GM18867 (cell line): Measurements from ENCODE around the gene ISG20L2.

ENCODE experiments used
- ATAC-seq: cut with Tn5 transposase; IDR thresholded peaks from one replicate; pipeline ENCODE4 v1.9.1; 2021; ENCODE audit warnings: mild to moderate bottlenecking, moderate library complexity; ENCODE audit not compliant: unreplicated experiment

Gene ISG20L2

GRCh38 chr1:156741481-156741983, 13.0 kb upstream of the ISG20L2 start:
- no peak for ATAC-seq

GRCh38 chr1:156740741-156741480, 12.3 kb upstream of the ISG20L2 start, which contains the start of gene MRPL24:
TSS of gene MRPL24 (minus strand) at chr1:156741088. CDS start at chr1:156738704, 2,384 bp downstream.
- peak; percentile 81 for ATAC-seq

- no peak for ATAC-seq
Observed at GRCh38 chr1:156740237-156740740, 11.7 kb upstream of the ISG20L2 start.

GRCh38 chr1:156738916-156739315, 10.3 kb upstream of the ISG20L2 start:
- ATAC-seq, result no peak

GRCh38 chr1:156738407-156738806, 9.8 kb upstream of the ISG20L2 start:
- no peak for ATAC-seq

- ATAC-seq, result no peak
Observed at GRCh38 chr1:156733989-156734584, 5.5 kb upstream of the ISG20L2 start.

GRCh38 chr1:156727926-156728598, 504 bp downstream of the ISG20L2 start, which contains the start of gene METTL25B:
TSS of gene METTL25B (plus strand) at chr1:156728469. CDS start at chr1:156729105, 636 bp downstream.
- peak; percentile 57 for ATAC-seq

- ATAC-seq, result no peak
Observed at GRCh38 chr1:156727492-156727891, 1.1 kb downstream of the ISG20L2 start.

GRCh38 chr1:156726549-156727226, 1.9 kb downstream of the ISG20L2 start:
- ATAC-seq, result no peak

- ATAC-seq, result peak; percentile 36
Observed at GRCh38 chr1:156725683-156726280, 2.8 kb downstream of the ISG20L2 start.

GRCh38 chr1:156721535-156721934, 7.0 kb downstream of the ISG20L2 start:
- no peak for ATAC-seq

- no peak for ATAC-seq
Observed at GRCh38 chr1:156721131-156721530, 7.4 kb downstream of the ISG20L2 start.

- ATAC-seq, result no peak
Observed at GRCh38 chr1:156717351-156717750, 11.2 kb downstream of the ISG20L2 start.

GRCh38 chr1:156714830-156715229, 13.7 kb downstream of the ISG20L2 start:
- no peak for ATAC-seq

GRCh38 chr1:156712626-156713025, 15.9 kb downstream of the ISG20L2 start:
- no peak for ATAC-seq

- ATAC-seq, result no peak
Observed at GRCh38 chr1:156711011-156711817, 17.4 kb downstream of the ISG20L2 start.

- no peak for ATAC-seq
Observed at GRCh38 chr1:156709757-156710489, 18.6 kb downstream of the ISG20L2 start.

- ATAC-seq, result no peak
Observed at GRCh38 chr1:156709031-156709430, 19.5 kb downstream of the ISG20L2 start.

GRCh38 chr1:156708218-156708661, 20.3 kb downstream of the ISG20L2 start:
- ATAC-seq, result no peak
